Jurkat, Clone E6-1 (cell line): ENCODE measurements around the gene CPED1. TPM values are rescaled to one million over a fixed set of nuclear protein-coding genes. Genes with fewer than 3 reads are reported as not detected.

Experiments used
- DNase-seq: peaks from one replicate; pipeline ENCODE4 v3.0.0-alpha.2; 2011; ENCODE audit warnings: low read depth, low spot score
- H3K4me3 ChIP-seq: 2 replicates; pipeline ENCODE4 v1.5.1; 2011; ENCODE audit warnings: mild to moderate bottlenecking, low read length, control low read depth, moderate library complexity
- polyA plus RNA-seq: library from polyadenylated mRNA; unstranded; fragments of >200 nt; gene quantifications from one replicate; pipeline ENCODE4 v1.2.1, GENCODE V29; 2012; ENCODE audit warnings: missing spikeins; ENCODE audit not compliant: insufficient read length, insufficient read depth

Gene CPED1
- 0.87 TPM for polyA plus RNA-seq

DNA sequence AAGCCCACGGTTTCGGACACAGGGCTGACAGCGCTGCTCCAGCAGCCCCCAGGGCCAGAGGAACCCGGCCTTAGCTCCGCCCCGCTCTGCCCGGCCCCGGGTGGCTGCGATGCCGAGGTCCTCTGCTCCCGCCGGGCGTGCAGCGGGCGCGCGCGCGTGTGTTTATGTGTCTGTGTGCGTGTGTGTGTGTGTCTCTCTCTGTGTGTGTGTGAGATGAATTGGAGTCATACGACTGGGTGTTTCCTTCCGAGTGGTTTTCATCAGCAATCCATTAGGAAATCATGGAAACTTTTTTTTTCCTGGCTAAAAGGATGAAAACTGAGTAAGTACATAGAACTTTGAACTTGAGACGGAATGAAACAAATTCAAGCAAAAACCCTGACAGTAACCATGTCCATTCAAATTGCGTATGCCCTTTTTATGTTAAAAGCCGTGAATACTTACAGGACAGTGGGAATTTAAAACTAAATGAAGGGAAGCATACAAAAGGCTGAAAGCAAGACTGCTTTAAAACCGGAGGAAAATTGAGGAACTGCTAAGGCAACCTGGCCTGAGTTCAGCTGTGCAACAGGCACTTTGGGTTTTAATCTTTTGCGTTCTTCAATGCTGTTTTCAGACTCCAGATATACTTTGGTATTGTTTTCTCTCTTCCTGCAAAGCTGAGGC lies at the start of gene CPED1:
CPED1 (plus strand) TSS at position 121 of the 666 bp plus-strand sequence. CDS start 911 bp downstream, outside the sequence.
- no peak within 1 kb of the TSS for H3K4me3 ChIP-seq
- DNase-seq, result no peak

DNA sequence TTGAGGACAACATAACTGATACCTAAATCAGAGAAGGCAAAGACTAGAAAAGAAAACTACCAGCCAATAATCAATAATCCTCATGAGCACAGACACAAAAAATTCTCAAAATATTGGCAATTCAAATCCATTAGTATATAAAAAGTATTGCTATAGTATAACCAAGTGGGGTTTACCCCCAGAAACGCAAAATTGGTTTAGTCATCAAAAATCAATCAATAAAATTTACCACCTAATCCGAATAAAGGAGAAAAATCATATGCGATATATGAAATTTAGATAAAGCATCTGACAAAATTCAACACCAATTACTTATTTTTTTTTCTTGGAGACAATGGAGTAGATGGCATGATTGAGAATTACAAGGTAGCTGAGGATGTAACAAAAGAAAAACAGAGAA lies 49.2 kb upstream of the CPED1 start:
- no peak overlapping the region for H3K4me3 ChIP-seq
- DNase-seq, result no peak

DNA sequence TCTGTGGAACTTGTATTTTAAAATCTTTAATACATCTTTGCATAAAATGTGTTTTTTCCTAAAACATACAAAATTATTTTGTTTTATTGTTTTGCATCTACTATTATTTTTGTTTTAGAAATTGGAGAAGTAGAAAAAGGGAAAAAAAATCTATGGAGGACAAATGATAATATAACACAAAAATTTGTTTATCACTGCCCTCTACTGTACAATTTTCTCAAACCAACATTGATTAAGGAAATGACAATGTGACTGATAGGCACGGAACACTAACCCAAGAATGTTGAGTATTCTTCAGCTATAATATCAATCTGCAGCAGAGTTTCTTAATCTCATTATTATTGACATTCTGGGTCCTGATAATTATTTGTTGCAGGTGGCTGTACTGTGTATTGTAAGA lies 47.4 kb upstream of the CPED1 start:
- no peak for DNase-seq
- no peak overlapping the region for H3K4me3 ChIP-seq

DNA sequence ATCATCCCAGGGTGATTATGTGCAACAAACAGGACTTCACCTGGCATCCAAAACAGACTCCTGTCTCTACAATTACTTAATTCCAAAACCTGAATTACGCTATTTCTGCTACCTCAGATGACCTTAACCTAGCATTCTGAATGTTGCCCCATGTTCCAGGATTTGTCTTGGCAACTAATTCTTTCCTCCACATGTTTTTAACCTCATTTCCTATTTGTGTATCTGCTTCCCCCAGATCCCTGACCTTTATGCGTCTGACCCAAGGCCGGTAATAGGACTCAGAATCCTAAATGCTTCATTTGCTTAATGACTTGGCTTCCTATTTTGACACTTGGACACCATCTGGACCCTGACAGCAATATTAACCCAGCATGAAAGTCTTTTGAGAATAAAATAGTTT lies 46.7 kb upstream of the CPED1 start:
- H3K4me3 ChIP-seq, result no peak overlapping the region
- DNase-seq, result no peak

DNA sequence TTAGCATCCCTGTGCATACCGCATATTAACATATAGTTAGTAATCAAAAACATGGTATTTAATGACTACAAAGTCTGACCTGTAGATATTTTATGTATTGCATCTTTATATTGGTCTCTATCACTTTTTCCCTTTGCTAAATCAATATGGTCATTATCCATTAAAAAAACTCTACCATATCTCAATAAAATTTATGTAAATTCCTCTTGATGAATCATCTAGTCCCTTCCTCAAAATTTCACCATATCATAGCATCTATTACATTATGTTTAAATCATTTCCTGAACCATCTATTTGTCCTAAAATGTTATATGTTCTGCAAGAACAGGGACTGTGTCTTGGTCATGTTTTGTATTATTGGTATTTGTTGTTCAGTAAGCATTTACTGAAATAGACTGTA lies 45.6 kb upstream of the CPED1 start:
- no peak for DNase-seq
- H3K4me3 ChIP-seq, result no peak overlapping the region

DNA sequence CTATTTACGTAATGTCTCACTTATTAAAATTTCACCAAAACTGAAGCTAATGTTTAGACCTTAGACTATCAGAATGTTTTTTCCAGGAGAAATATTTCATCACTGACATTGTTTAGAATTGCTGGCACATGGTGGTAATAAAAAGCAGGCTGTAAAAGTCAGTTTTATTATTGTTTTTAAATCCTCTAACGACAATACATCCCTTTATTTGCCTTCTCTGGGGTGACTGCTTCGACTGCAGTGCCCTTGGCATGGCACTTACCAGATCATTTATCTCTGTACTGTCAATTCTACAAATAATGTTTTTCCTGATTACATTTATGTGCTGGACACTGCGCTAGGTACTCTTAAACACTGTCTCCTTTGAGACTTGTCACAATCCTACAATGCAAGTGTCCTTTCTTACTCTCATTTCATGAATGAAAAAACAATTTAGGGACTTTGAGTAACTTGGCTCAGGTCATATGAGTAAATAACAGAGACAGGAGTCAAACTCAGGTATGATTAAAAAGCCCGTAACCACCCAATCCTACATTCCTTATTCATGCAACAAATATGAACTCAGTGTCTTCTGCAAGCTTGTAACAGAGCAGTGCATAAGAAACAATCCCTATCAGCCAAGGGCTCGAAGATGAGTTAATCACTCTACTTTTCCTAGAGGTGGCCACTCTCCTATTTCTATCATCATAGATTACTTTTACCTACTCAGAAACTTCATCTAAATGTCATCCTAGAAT lies 43.5 kb upstream of the CPED1 start:
- DNase-seq, result no peak

DNA sequence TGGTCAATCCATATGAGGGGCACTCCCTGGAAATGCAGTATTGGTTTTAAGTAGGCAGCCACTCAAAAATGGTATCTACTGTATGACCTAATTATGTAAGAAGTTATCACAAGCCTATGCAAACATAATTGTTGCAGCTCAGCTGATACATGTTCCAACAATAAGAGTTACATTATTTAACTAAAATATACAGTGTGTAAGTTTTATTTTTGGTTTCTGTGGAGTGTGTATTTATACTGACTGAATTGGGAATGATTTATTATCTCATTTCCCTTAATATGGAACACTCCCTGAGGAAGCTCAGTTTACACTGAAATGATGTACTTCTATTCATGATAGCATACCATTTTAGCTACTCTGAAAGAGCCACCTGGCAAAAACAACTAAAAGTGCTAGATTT lies 40.5 kb upstream of the CPED1 start:
- H3K4me3 ChIP-seq, result no peak overlapping the region
- no peak for DNase-seq

More for the DNA sequence above, 43.5 kb upstream of the CPED1 start:
- no peak overlapping the region for H3K4me3 ChIP-seq

DNA sequence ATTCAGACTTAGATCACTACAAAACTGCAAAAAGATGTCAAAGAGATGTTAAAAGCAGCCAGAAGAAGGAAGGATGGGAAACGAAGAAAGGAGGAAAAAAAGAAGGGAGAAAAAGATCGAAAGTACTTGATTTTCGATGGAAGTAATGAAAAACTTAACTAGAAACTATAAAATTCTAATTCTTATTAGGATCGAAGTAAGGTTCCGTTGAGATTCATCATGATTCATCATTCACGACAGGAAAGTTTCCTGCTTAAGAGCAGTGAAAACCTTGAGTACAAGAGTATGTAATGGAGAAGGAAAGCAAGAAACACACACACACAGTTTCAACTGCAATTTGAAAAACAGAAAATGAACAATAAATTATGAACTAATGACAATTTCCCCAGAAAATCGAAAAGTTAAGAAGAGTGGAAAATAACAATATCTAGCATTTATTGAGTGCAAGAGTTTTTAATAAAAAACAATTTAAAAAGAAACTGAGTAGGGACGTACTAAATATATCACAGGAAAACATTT lies 39.1 kb upstream of the CPED1 start:
- H3K4me3 ChIP-seq, result peak overlapping the region; percentile 83

DNA sequence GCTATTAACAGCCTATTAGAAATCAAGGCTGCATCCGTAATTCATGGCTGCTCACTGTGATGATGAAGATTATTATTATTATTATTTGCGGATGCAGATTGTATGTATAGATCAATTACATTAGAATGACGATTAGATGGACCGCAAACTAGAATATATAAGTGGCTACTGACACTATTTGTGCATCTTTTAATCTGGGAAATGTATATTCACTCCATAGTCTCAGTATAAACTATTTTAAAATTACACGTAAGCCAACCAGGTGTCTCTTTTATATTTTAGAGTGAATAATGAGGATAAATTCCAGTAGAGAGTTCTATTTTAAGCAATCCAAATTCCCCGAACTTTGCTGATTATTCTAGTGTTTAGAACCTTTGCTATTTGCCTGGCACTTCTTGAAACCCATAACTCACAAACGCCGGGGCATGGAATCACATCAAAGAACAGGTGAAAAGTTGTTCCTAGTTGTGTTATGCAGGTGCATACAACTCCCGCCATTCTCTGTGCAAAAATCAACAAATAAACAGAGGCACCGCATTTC lies 38.4 kb upstream of the CPED1 start:
- DNase-seq, result no peak
- peak overlapping the region; percentile 83 for H3K4me3 ChIP-seq

More for the DNA sequence above, 39.1 kb upstream of the CPED1 start:
- DNase-seq, result no peak

DNA sequence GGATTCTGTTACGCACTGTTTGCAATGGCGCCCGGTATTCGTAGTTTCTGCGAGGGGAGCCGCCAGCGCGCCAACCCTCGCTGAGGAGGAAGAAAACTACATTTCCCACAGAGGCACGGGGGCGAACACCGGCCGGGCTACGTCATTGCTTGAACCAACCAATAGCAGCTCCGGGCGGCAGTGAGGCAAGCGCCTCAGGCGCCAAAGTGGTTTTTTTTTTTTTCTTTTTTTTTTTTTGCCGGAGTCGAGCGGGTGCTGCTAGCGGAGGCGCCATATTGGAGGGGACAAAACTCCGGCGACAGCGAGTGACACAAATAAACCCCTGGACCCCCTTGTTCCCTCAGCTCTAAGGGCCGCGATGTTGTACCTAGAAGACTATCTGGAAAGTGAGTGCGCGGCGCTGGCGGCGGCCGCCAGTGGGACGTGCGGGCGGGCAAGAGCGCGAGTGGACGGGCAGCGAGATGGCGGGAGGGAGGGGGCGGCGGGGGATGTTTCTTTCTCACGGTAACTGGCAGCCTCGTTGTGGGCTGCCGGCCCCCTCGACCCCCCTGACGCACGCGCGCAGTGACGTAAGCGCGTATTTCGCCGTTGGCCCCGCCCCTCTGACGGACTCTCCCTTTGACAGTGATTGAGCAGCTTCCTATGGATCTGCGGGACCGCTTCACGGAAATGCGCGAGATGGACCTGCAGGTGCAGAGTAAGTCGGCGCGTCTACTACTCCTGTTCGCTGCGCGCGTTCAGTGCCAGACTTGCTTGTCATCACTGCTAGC lies 37.8 kb upstream of the CPED1 start, which contains the start of gene ING3:
ING3 (plus strand) TSS at position 239 of the 770 bp plus-strand sequence; CDS start at position 359, 120 bp downstream.
- peak within 1 kb of the TSS; percentile 83 for H3K4me3 ChIP-seq
- peak; percentile 96 for DNase-seq

DNA sequence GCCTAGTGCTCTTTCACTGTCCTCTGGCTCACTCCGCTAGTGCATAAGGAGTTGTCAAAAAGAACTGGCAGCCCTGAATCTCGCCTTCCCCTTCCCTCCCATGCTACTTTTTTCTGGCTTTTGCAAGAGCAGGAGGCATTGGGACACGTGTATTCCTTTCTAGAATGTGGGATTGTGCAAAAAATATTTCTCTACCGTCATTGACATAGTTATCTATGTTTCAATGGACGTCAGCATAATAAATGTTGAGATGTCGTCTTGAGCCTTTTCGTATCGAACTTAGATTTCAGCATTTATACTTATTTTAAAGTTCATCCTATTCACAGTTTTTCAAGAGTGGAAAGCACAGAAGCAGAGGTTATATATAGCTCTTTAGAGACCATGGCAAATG lies 37.2 kb upstream of the CPED1 start:
- DNase-seq, result no peak
- peak overlapping the region; percentile 83 for H3K4me3 ChIP-seq

DNA sequence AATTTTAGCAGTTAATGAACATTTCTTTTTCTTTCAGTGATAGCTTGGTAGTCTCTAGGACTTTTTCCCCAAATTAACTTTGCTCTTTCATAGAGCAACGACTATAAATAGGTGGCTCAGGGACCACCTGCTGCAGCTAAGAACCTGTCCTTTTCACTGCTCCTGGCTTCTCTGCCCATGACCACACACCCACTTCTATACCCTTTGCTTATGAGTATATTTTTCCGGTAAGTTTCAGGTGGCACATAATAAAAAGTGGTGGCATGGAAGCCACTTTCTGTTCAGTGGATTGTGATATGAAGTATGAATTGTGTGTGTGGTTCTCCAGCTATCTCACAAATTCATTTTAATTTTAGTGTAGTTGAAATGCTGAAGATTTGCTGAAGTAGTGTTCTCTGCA lies 36.7 kb upstream of the CPED1 start:
- no peak for DNase-seq
- peak overlapping the region; percentile 83 for H3K4me3 ChIP-seq

DNA sequence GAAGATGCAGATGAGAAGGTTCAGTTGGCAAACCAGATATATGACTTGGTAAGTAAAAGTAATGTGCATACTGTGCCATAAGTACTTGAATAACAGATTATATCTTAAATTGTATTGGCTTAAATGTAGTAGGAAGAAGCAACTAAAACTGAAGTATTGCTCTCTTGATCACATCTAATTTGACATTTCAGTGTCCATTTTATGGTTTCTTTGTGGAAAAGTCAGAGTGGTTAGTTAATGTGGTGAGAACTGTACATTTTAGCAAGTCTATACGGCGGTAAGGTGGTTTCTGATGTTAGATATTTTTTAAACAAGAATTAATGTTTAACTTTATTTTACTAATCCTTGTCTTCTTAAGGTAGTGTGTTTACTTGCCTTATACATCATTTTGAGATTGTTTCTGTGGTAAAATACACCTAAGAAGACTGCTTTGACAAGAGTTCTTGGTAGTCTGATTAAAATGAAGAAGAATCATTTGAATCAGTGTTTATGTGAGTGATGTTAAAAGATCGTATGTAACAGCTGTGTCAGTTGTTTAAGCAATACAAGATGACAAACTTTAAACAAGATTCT lies 32.8 kb upstream of the CPED1 start:
- no peak for DNase-seq
- H3K4me3 ChIP-seq, result no peak overlapping the region

DNA sequence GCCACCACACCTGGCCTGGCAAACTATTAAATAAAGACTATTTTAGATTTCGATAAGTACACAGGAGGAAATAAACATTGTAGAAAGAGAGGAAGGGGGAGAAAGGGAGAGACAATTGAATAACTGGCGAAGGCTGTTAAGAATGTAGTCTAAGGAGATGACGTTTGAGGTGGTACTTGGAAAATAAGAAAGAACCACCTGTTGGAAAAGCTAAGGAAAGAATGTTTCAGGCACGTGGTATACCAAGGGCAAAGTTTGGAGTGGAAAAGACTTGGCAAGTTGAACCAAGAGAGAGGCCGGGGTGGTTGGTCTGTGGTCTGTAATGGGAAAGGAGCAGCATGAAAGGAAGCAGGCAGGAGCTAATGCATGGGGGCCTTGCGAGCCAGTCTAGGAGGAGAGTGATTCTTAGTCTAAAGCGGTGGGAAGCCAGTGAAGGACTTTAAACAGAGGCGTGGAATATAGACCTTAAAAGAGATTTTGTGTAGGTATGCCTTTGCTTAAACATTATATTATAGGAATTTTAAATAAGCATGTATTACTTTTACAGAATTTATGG lies 28.5 kb upstream of the CPED1 start:
- H3K4me3 ChIP-seq, result no peak overlapping the region
- DNase-seq, result no peak

DNA sequence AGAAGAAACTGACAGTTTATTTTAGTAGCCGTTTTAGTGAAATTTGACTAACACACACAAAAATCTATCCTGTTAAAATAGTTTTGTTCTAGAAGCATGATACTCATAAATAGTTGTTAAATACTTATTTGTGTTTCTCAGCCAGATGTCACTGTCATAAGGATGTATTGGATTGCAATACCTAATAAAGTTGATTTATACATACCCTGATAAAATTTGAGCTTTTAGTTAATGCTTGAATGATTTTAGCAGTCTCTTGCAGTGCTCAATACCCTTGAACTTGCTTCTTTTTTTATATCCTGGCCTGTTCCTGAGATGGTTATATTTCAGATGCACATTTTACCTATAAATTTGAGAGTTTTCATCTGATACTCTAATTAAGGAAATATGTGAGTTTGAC lies 27.8 kb upstream of the CPED1 start:
- no peak for DNase-seq
- no peak overlapping the region for H3K4me3 ChIP-seq

DNA sequence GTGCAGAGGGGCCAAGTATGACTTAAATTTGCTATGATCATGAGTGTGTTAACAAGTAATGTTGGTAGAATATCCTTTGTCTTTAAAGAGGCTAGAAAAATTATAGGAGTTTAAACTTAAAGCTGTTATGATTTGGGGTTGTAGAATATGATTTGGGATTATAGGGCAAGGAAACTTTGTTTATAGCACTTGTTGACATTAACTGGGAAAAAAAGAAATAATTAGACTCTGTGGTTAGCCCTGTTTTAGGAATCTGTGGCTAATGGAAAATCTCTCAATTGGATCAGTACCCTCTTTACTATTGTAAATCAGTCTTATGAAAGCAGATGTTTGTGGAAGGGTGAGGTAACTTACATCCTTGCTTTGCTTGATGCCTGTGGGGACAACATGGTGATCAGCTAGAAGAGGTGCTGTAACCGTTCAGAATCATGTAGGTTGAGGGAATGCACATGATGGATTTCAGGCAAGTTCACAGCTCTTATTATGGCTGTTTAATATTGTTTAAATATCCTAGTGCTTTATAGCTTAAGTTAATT lies 26.8 kb upstream of the CPED1 start:
- H3K4me3 ChIP-seq, result no peak overlapping the region
- no peak for DNase-seq

DNA sequence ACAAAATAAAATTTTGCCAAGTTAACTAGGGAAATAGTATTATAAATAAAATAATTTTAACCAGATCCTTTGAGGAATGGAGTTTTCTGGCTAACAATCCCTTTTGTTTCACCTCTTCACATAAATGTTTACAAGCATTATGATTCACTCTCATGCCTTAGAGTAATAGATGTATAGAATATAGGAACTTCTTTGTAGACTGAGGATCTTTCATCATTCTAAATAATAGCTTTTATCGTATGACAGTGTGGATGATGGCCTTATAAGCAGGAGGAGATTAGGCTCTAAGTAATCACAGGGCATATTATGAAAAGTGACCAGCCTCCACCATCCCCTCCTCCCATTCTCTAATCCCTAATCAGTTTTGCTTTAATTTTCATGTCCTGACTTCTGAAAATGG lies 24.4 kb upstream of the CPED1 start:
- no peak for DNase-seq
- no peak overlapping the region for H3K4me3 ChIP-seq

DNA sequence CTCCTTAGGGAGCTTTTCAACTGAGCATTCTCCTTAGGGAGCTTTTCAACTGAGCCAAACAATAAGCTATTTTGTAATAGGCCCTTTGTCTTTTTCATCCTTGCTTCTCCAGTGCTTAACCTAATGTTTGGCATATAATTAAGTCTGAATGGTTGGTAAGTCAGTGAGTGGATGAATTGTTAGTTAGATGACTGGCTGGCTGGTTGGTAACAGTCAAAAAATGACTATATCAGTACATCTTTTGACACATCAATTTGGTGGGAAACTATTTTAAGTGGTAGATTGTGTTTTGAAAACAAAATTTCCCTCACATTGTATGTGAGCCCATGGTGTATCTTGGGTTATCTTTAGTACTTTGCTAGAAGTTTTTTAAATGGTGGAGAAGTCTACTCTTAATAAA lies 21.6 kb upstream of the CPED1 start:
- no peak overlapping the region for H3K4me3 ChIP-seq
- DNase-seq, result no peak

DNA sequence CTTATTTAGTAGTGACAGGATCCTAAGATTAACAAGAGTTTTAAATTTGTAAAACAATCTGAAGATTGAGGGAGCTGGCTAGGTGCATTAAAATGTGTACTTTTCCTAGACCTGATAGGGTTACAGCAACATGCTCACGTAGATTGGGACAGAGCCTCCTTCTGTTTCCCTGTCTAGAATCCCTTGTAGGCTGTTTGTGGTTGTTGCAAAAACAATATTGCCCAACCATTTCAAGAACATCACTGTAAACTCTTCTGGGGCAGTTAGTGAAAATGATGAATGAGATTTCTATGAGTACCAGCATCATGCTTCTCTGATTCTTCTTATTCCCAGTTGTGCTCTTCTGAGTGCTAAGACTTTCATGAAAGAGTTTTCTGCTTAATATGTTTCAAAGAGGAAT lies 14.7 kb upstream of the CPED1 start:
- no peak for DNase-seq
- no peak overlapping the region for H3K4me3 ChIP-seq
